GM23248 (cell line): ENCODE data around the gene PPP4C. TPM values are rescaled to one million over a fixed set of nuclear protein-coding genes. Genes with fewer than 3 reads are reported as not detected.

Experiments
- DNase-seq: peaks from one replicate; pipeline ENCODE4 v3.0.0-alpha.2; 2015
- H2AFZ ChIP-seq: fragments of 200-600 bp; sonication (generic); 2 replicates; pipeline ENCODE4 v1.6.1; 2016; ENCODE audit warnings: antibody characterized with exemption
- H3F3A ChIP-seq: fragments of 200-600 bp; sonication (generic); 2 replicates; pipeline ENCODE4 v1.6.1; 2016; ENCODE audit warnings: mild to moderate bottlenecking, antibody characterized with exemption, mixed run types; ENCODE audit not compliant: insufficient read depth
- H3K27ac ChIP-seq: fragments of 200-600 bp; sonication (generic); 2 replicates; pipeline ENCODE4 v1.5.1; 2016; ENCODE audit warnings: mild to moderate bottlenecking
- H3K27me3 ChIP-seq: fragments of 200-600 bp; sonication (generic); replicated peaks from 2 replicates; pipeline ENCODE4 v1.6.1; 2016; ENCODE audit warnings: mild to moderate bottlenecking; ENCODE audit not compliant: insufficient read depth
- H3K36me3 ChIP-seq: fragments of 200-600 bp; sonication (generic); 2 replicates; pipeline ENCODE4 v1.6.1; 2016; ENCODE audit warnings: low read depth, mild to moderate bottlenecking
- H3K4me1 ChIP-seq: fragments of 200-600 bp; sonication (generic); 2 replicates; pipeline ENCODE4 v1.6.1; 2016; ENCODE audit warnings: mild to moderate bottlenecking; ENCODE audit not compliant: insufficient read depth
- H3K4me2 ChIP-seq: fragments of 200-600 bp; sonication (generic); one replicate; pipeline ENCODE4 v1.6.1; 2016; ENCODE audit warnings: mild to moderate bottlenecking; ENCODE audit not compliant: unreplicated experiment
- H3K4me3 ChIP-seq: fragments of 200-600 bp; sonication (generic); 2 replicates; pipeline ENCODE4 v1.5.1; 2016; ENCODE audit warnings: mild to moderate bottlenecking
- H3K79me2 ChIP-seq: fragments of 200-600 bp; sonication (generic); 2 replicates; pipeline ENCODE4 v1.6.1; 2016; ENCODE audit warnings: mild to moderate bottlenecking; ENCODE audit not compliant: insufficient read depth
- H3K9ac ChIP-seq: fragments of 200-600 bp; sonication (generic); 2 replicates; pipeline ENCODE4 v1.6.1; 2016; ENCODE audit warnings: mild to moderate bottlenecking
- H3K9me2 ChIP-seq: fragments of 200-600 bp; sonication (generic); 2 replicates; pipeline ENCODE4 v1.6.1; 2016; ENCODE audit warnings: mixed run types, mild to moderate bottlenecking, moderate library complexity; ENCODE audit not compliant: insufficient read depth
- H3K9me3 ChIP-seq: fragments of 200-600 bp; sonication (generic); one replicate; pipeline ENCODE4 v1.6.1; 2017; ENCODE audit warnings: low read depth
- H4K20me1 ChIP-seq: fragments of 200-600 bp; sonication (generic); 2 replicates; pipeline ENCODE4 v1.6.0; 2016; ENCODE audit not compliant: insufficient read depth
- EZH2 ChIP-seq: fragments of 200-600 bp; sonication (generic); IDR thresholded peaks from 2 replicates; pipeline ENCODE4 v1.6.1; 2018; ENCODE audit warnings: antibody characterized with exemption, mild to moderate bottlenecking; ENCODE audit not compliant: insufficient read depth, poor library complexity, severe bottlenecking
- EZH2phosphoT487 ChIP-seq: fragments of 200-600 bp; sonication (generic); IDR thresholded peaks from 2 replicates; pipeline ENCODE4 v1.6.1; 2018; ENCODE audit warnings: antibody characterized with exemption, moderate library complexity, mild to moderate bottlenecking, low read depth; ENCODE audit not compliant: insufficient read depth
- WGBS, 2 experiments: methylation state at CpG; one replicate each; pipeline ENCODE4 v1.1.6; 2015 to 2017; ENCODE audit warnings: low lambda C conversion rate in 2 of 2, low coverage in 1 of 2; ENCODE audit errors: missing lambda C conversion rate in 2 of 2; 5-methylcytosine and 5-hydroxymethylcytosine counted together
- in situ Hi-C: fragments of 300-500 bp; cut with MboI; formaldehyde crosslinking; loops from 2 replicates; pipeline ENCODE4 v1.15.0; 2020
- polyA plus RNA-seq: library from polyadenylated mRNA; unstranded; fragments of >200 nt; fragmentation: Nextera tagmentation; extraction: Ambion mirVana; gene quantifications from 2 replicates; pipeline ENCODE4 v1.2.1, GENCODE V29; 2016
- total RNA-seq: library from RNA; depleted of rRNA; stranded (reverse); fragments of >200 nt; shearing (Covaris generic); gene quantifications from 2 replicates; pipeline ENCODE4 v1.2.3, GENCODE V29; 2014

Gene PPP4C
- total and polyA plus RNA-seq, 2 experiments from 2014 or later = 168 to 205 TPM

GRCh38 chr16:30053376-30054015, 22.3 kb upstream of the PPP4C start:
- H3K9ac ChIP-seq = peak overlapping the region; percentile 76
- in situ Hi-C loops = no loop called here
- H3K4me3 ChIP-seq = peak overlapping the region; percentile 85
- H4K20me1 ChIP-seq = no peaks in the 10 kb centered on the region
- peak; percentile 77 for DNase-seq
- TF ChIP-seq EZH2 = no peak
- TF ChIP-seq EZH2phosphoT487 = no peak
- H3K27me3 ChIP-seq = no peaks in the 10 kb centered on the region
- H2AFZ ChIP-seq = peak overlapping the region; percentile 85
- H3K36me3 ChIP-seq = no peaks in the 10 kb centered on the region
- peaks cover 15% of the 10 kb centered on the region for H3K4me1 ChIP-seq
- H3K4me2 ChIP-seq = peak overlapping the region; percentile 96
- peaks cover 9% of the 10 kb centered on the region; the same call in 1 of the 2 replicates for H3K79me2 ChIP-seq
- peak overlapping the region; percentile 51 for H3K27ac ChIP-seq
- H3K9me2 ChIP-seq = no peaks in the 10 kb centered on the region
- H3F3A ChIP-seq = peaks cover 13% of the 10 kb centered on the region; the same call in 1 of the 2 replicates
- H3K9me3 ChIP-seq = no peaks in the 10 kb centered on the region
- WGBS, 2 experiments = 0 to 2% methylated on average over 18 to 19 of the region's 19 CpGs

DNA sequence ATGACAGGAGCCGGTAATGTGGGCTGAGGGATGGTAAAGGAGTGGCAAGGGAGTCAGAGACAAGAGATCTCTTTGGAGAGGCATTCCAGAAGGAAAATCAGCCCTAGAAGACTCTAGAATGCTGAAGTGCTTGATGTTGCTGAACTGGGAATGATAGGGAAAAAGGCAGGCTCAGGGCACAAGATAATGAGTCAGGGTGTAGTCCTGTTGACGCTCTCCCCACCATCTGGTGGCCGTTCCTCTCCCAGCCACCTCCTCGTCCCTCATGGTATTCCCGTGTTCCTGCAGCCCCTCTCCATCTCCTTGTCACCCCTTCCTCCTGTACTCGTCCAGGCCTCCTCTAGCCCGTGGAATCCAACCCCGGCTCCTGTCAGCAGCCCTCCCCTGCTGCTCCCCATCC, 21.3 kb upstream of the PPP4C start:
- no peak overlapping the region for H3K27ac ChIP-seq
- in situ Hi-C loops = no loop called here
- peaks cover 15% of the 10 kb centered on the region for H3K4me1 ChIP-seq
- H3K4me2 ChIP-seq = no peak overlapping the region
- H3K9me3 ChIP-seq = no peaks in the 10 kb centered on the region
- no peaks in the 10 kb centered on the region for H3K36me3 ChIP-seq
- no peak for TF ChIP-seq EZH2
- peaks cover 9% of the 10 kb centered on the region; the same call in 1 of the 2 replicates for H3K79me2 ChIP-seq
- no peak for DNase-seq
- no peaks in the 10 kb centered on the region for H3K9me2 ChIP-seq
- no peak overlapping the region for H3K4me3 ChIP-seq
- H4K20me1 ChIP-seq = no peaks in the 10 kb centered on the region
- H2AFZ ChIP-seq = no peak overlapping the region
- no peak overlapping the region for H3K9ac ChIP-seq
- H3K27me3 ChIP-seq = no peaks in the 10 kb centered on the region
- 70 to 77% methylated on average over 8 of the region's 8 CpGs for WGBS, 2 experiments
- H3F3A ChIP-seq = peaks cover 13% of the 10 kb centered on the region; the same call in 1 of the 2 replicates

DNA sequence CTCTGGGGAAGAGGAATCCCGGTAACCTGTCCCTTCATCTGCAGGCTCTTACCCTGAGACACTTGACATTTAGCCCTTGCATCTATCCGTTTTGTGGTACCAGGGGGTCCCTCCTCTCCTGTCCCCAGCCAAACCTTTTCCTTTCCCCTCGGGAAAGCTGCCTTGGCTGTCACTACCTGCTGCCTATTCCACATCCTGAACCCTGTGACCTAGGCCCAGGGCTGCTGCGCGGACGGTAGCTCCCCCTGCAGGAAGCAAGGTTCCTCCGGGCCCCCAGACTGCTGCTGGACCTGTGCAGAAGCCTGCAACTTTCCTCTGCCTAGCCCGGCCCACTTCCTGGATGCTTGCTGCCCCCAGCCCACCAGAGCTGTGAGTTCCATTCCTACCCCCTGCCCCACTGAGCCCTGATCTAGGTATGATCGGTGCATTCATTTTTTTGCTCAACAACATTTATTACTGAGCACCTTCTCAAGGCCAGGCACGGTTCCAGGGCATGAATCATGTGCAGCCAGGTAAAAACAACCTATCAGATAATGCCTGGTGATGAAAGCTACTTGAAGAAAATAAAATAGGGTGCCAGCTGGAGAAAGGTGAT, 20.7 kb upstream of the PPP4C start:
- in situ Hi-C loops = no loop called here
- WGBS, 2 experiments = 64 to 69% methylated on average over 10 of the region's 10 CpGs

DNA sequence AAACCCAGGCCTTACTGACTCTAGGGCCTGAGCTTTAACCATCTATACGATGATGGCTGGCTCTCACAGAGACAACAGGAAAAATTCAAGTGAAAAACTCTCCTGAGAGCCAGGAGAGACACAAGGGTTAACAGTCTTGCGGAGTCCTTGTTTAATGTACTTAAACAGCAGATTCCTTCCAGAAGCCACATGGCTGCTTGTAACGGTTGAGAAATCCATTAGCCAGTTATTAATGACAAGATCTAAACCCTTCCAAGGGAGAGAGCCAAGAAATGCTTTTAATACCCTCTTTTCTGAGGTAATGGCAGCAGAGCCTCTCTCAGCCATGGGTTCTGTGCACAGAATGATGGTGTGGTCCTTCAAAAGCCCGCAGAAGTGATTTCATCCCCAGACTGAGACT, 15.4 kb upstream of the PPP4C start:
- WGBS, 2 experiments = 69 to 72% methylated on average over 4 of the region's 4 CpGs
- no peak for TF ChIP-seq EZH2phosphoT487
- no peak for TF ChIP-seq EZH2
- in situ Hi-C loops = no loop called here
- peaks cover 22% of the 10 kb centered on the region for H3K79me2 ChIP-seq
- H3K4me3 ChIP-seq = no peak overlapping the region
- H3K9ac ChIP-seq = no peak overlapping the region
- H2AFZ ChIP-seq = no peak overlapping the region
- peaks cover 13% of the 10 kb centered on the region for H3K4me1 ChIP-seq
- DNase-seq = no peak
- no peaks in the 10 kb centered on the region for H3K9me2 ChIP-seq
- no peaks in the 10 kb centered on the region for H3K9me3 ChIP-seq
- H3K36me3 ChIP-seq = no peaks in the 10 kb centered on the region
- no peak overlapping the region for H3K27ac ChIP-seq
- no peak overlapping the region for H3K4me2 ChIP-seq
- no peaks in the 10 kb centered on the region for H4K20me1 ChIP-seq
- H3K27me3 ChIP-seq = no peaks in the 10 kb centered on the region
- H3F3A ChIP-seq = peaks cover 8% of the 10 kb centered on the region; the same call in 1 of the 2 replicates

More for the DNA sequence above, 20.7 kb upstream of the PPP4C start:
- Histone ChIP-seq H3K4me2 (no peak overlapping the region), H3K27ac (no peak overlapping the region), H3K4me1 (peaks cover 15% of the 10 kb centered on the region), H3K27me3 (no peaks in the 10 kb centered on the region), H3F3A (peaks cover 13% of the 10 kb centered on the region; the same call in 1 of the 2 replicates), H3K9me3 (no peaks in the 10 kb centered on the region), H3K79me2 (peaks cover 9% of the 10 kb centered on the region; the same call in 1 of the 2 replicates), H4K20me1 (no peaks in the 10 kb centered on the region), H3K36me3 (no peaks in the 10 kb centered on the region), H3K4me3 (no peak overlapping the region), H3K9ac (no peak overlapping the region), H3K9me2 (no peaks in the 10 kb centered on the region), H2AFZ (no peak overlapping the region)
- no peak for DNase-seq
- TF ChIP-seq EZH2phosphoT487 (no peak), EZH2 (no peak)
